ENCODE data around the gene STAT5A. TPM values are rescaled to one million over a fixed set of nuclear protein-coding genes. Genes with fewer than 3 reads are reported as not detected.
A peak's percentile ranks its signal among the peaks of the same experiment; 100 is the strongest.

The STAT5A gene
- polyA plus RNA-seq, 1 of the 3 experiments (the other 2 are of a cell fraction): 2.3 TPM

DNA sequence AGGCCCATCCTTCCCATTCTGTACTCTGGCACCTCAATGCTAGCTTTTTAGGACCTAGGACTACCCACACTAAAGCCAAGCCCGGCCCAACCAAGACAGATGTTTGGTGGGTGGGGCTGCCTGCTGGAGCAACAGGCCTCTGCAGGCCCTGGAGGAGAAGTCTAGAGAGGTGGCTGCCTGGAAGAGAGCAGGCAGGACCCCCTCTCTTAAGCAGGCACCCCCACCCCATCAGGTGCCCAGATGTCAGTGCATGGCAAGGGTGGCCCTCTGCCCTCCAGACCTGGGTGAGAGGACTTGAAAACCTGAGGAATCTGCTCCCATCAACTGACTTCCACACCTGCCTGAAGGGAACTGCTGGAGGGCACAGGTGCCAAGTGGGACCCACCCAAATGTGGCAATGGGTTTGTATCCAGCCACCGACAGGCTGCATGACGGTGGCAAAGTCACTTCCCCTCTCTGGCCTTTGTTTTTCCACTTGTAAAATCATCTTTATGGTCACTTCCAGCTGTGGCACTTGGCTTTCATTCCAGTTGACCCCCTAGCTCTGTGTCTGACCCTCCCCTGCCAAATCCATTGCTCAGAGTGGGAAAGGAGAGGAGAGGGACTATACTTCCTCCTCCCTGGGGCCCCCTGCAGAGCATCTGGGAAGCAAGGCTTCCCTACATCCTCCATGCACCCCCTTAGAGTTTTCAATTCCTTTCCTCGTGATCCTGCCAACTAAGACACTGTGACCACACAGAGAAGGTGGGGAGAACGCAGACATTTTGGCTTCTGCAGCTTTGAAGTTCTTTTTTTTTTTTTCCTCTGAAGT is 1.7 kb upstream of the STAT5A start:
- Histone ChIP-seq H3K27ac (ENCODE audit: low read depth in 2 of 2, low read length in 1 of 2) (no peak overlapping the region), H3K36me3 (replicated peaks in 1 of 2; ENCODE audit: control insufficient read depth in 1 of 2, insufficient read depth in 2 of 2, low read length in 1 of 2) (no peaks in the 10 kb centered on the region), H4K20me1 (ENCODE audit: insufficient read depth) (no peaks in the 10 kb centered on the region), H3K79me2 (ENCODE audit: insufficient read depth) (no peaks in the 10 kb centered on the region), H2AFZ (ENCODE audit: low read depth) (no peak overlapping the region), H3K4me2 (no peak overlapping the region), H3K9me3 (no peaks in the 10 kb centered on the region), H3F3A (replicated peaks; ENCODE audit: insufficient read depth) (peaks cover 4% of the 10 kb centered on the region), H3K4me1 (ENCODE audit: control insufficient read depth in 1 of 2, insufficient read depth in 2 of 2, low read depth in 1 of 2, low read length in 1 of 2) (peaks cover 0 to 18% of the 10 kb centered on the region in 2 experiments; a peak in 1 of 4 replicates), H3K9me2 (no peaks in the 10 kb centered on the region), H3K27me3 (ENCODE audit: insufficient read depth) (no peaks in the 10 kb centered on the region), H3K4me3 (ENCODE audit: low read depth in 2 of 2, low read length in 1 of 2) (no peak overlapping the region), H3K9ac (no peak overlapping the region)
- CTCF ChIA-PET: no interaction called here
- POLR2A ChIA-PET: no interaction called here
- TF ChIP-seq RCOR1 (IDR thresholded peaks at IDR 0.05; ENCODE audit: low read length): no peak
- TF ChIP-seq, protein P1, sequence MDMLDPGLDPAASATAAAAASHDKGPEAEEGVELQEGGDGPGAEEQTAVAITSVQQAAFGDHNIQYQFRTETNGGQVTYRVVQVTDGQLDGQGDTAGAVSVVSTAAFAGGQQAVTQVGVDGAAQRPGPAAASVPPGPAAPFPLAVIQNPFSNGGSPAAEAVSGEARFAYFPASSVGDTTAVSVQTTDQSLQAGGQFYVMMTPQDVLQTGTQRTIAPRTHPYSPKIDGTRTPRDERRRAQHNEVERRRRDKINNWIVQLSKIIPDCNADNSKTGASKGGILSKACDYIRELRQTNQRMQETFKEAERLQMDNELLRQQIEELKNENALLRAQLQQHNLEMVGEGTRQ (IDR thresholded peaks at IDR 0.05; ENCODE audit: borderline replicate concordance, low read depth, low read length): no peak
- no peak for TF ChIP-seq RXRA (IDR thresholded peaks at IDR 0.05; ENCODE audit: borderline replicate concordance, low read depth)
- TF ChIP-seq MXI1 (IDR thresholded peaks at IDR 0.05; ENCODE audit: low read depth, low read length): no peak
- no peak for TF ChIP-seq FOXM1 (IDR thresholded peaks at IDR 0.05; ENCODE audit: low read depth)
- TF ChIP-seq ZBTB33 (IDR thresholded peaks at IDR 0.05; ENCODE audit: borderline replicate concordance, low read depth): no peak
- no peak for TF ChIP-seq NFIC (IDR thresholded peaks at IDR 0.05; ENCODE audit: borderline replicate concordance)
- no peak for TF ChIP-seq EZH2phosphoT487 (IDR thresholded peaks at IDR 0.05; ENCODE audit: borderline replicate concordance, low read depth)
- no peak for TF ChIP-seq RAD21 (IDR thresholded peaks at IDR 0.05; ENCODE audit: low read length)
- TF ChIP-seq POLR2AphosphoS5 (IDR thresholded peaks at IDR 0.05; ENCODE audit: low read depth, low read length): no peak
- no peak for TF ChIP-seq YY1 (IDR thresholded peaks at IDR 0.05; ENCODE audit: low read depth)
- TF ChIP-seq USF1 (IDR thresholded peaks at IDR 0.05; ENCODE audit: borderline replicate concordance, low read depth): no peak
- TF ChIP-seq FOXJ3 (CRISPR knock-in tag; IDR thresholded peaks at IDR 0.05): no peak
- 91% methylated on average over 5 of the region's 5 CpGs for WGBS (ENCODE audit: low lambda C conversion rate)
- DNase-seq: peak; percentile 16
